NOMO-1 (cell line): ENCODE measurements around the gene LRRC36.
"Not testable (repeated sequence)": the region's sequence is repeated elsewhere in the genome, so short reads cannot be mapped to it uniquely, and the experiment has no call there.

Experiments
- DNase-seq, 2 experiments: peaks; one replicate each; lab custom pipeline; 2025; ENCODE audit not compliant: unreplicated experiment in 2 of 2; lab: John Stamatoyannopoulos, UW

The LRRC36 gene

GRCh38 chr16:67399218-67399733 lies 72.7 kb downstream of the LRRC36 start:
- peak; percentile 7 to 40 for DNase-seq

GRCh38 chr16:67399749-67400704 lies 73.4 kb downstream of the LRRC36 start:
- DNase-seq, result no peak

- DNase-seq, result no peak
Measured at GRCh38 chr16:67400901-67401300, 74.3 kb downstream of the LRRC36 start.

GRCh38 chr16:67403976-67404555 lies 77.5 kb downstream of the LRRC36 start:
- no peak for DNase-seq

GRCh38 chr16:67404740-67405226 lies 78.2 kb downstream of the LRRC36 start:
- DNase-seq, result no peak

GRCh38 chr16:67405336-67405735 lies 78.7 kb downstream of the LRRC36 start:
- DNase-seq, result no peak

GRCh38 chr16:67406111-67406971 lies 79.7 kb downstream of the LRRC36 start:
- DNase-seq, result no peak

- no peak for DNase-seq
Measured at GRCh38 chr16:67407176-67407787, 80.7 kb downstream of the LRRC36 start.

GRCh38 chr16:67407788-67408452 lies 81.3 kb downstream of the LRRC36 start:
- DNase-seq, result no peak

GRCh38 chr16:67409631-67410030 lies 83.0 kb downstream of the LRRC36 start:
- no peak for DNase-seq

- DNase-seq, result no peak
Measured at GRCh38 chr16:67411339-67411738, 84.7 kb downstream of the LRRC36 start.

GRCh38 chr16:67412294-67412693 lies 85.7 kb downstream of the LRRC36 start:
- no peak for DNase-seq

- no peak for DNase-seq
Measured at GRCh38 chr16:67413978-67414911, 87.6 kb downstream of the LRRC36 start.

- DNase-seq, result not testable (repeated sequence)
Measured at GRCh38 chr16:67415421-67415820, 88.8 kb downstream of the LRRC36 start.

GRCh38 chr16:67415872-67416793 lies 89.5 kb downstream of the LRRC36 start, which contains the start of gene ZDHHC1:
Gene ZDHHC1, minus strand, starts transcription at chr16:67416477. Its CDS starts 8,702 bp downstream, at chr16:67407775.
- DNase-seq, result peak; percentile 17 to 29

- DNase-seq, result no peak
Measured at GRCh38 chr16:67417333-67418061, 90.9 kb downstream of the LRRC36 start.

- no peak for DNase-seq
Measured at GRCh38 chr16:67419502-67419901, 92.9 kb downstream of the LRRC36 start.
